Activated T-helper 1 cell treated with anti-CD3 and anti-CD28 coated beads, Interleukin-2, amount 50 U/mL, for 16 hours (primary cell): Measurements from ENCODE around the gene COLEC12.
"Not testable (repeated sequence)": the region's sequence is repeated elsewhere in the genome, so short reads cannot be mapped to it uniquely, and the experiment has no call there.

Experiments
- DNase-seq, 2 donors: peaks; one replicate each; pipeline ENCODE4 v3.0.0-alpha.2; 2020; ENCODE audit warnings: low read depth in 1 of 2, low spot score in 1 of 2

The COLEC12 gene

DNA sequence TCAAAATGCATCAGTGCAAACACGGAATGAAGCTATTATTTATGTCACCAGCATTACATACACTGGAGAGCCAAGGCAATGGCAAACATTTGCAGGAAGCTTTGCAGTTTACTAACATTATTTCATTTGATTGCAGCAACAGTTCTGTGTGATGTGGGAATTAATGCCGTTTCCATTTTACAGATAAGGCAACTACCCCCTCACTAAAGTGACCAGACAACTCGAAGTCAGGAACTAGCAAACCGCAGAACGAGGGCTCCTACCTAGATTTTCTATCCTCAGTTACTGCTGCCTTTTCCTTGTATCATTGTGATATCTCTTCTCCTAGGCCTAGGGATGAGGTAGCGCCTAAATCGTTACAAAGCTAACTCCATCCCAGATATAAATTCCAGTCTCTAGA, 85.5 kb downstream of the COLEC12 start:
- DNase-seq: no peak

DNA sequence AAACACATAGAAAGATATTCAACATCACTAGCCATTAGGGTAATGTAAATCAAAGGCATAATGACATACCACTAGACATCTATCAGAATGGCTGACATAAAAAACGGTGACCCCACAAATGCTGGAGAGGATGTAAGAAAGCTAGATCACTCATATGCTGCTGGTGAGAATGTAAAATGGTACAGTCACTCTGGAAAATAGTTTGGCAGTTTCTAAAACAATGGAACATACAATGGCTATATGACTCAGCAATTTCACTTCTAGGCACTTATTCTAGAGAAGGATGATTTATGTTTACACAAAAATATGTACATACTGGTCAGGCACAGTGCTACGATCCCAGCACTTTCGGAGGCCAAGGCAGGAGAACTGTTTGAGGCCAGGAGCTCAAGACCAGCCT, 87.3 kb downstream of the COLEC12 start:
- no peak for DNase-seq

DNA sequence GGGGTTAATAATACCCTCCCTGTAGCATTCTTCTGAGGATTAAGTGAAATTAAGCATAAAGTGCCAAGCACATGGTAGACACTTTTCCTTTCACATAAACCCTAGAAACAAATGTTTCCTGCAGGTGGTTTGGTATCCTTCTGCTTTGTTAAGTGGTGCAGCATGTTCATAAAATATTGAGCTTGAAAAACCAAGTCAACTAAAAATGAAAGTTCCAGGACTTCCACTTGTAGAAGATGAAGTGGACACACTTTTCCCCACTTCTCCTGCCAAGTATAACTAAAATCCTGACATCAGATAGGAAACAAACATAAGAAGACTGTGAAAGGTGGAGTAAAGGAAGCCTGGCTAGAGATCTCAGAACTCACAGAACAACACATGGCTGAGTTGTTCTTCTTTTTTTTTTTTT, 90.5 kb downstream of the COLEC12 start:
- no peak for DNase-seq

DNA sequence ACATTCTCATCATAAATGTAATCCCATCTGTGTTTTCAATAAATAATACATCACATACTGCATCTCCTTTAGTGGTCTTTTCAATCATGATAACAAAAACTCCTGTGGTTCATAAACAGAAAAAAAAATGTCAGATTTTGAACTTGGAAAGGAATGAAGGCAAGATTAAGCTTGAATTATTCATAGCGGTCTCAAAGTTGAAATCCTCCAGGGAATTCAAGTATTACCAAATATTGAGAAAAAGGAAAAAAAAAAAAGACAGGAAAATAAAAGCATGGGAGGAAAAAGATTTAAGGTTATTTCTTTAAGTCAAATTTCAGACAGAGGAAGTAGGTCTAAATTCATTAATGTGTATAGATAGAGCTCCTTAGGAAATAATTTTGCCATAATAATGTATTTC, 92.1 kb downstream of the COLEC12 start:
- DNase-seq: no peak

DNA sequence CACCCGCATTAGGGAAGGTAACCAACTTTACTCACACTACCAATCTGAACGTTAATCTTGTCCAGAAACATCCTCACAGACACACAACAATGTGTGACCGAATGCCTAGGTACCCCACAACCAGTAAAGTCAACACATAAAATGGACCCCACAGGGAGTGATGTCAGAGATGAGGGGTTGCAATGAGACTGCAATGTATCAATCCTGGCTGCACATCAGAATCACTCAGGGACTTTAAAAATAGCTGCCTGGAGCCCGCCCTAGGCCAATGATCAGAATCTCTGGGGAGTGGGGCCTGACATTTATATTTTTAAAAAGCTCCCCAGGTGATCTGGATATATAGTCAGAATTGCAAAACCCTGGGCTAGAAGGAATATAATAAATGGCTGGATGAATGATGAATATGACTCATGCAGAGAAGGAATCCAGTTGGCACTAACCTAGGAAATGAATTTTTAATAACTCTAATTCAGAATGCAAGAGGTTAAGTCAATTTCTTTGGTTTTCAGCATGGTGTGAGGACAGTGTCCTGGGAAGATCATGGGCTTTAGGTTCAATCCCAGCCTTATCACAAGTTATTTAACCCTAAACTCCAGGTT, 92.8 kb downstream of the COLEC12 start:
- DNase-seq: no peak

DNA sequence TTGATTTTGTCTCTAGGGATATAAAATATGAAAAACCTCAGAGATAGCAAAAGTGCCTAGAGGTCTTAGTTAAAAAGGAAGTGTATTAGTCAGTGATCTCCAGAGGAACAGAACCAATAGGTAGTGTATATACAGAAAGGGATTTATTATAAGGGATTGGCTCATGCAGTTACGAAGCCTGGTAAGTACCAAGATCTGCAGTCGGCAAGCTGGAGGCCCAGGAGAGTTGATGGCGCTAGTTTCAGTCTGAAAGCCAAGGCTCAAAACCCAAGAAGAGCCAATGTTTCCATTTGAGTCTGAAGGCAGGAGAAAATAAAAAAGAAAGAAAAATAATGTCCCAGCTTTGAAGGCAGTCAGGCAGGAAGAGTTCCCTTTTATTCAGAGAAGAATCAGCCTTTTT, 93.3 kb downstream of the COLEC12 start:
- no peak for DNase-seq

DNA sequence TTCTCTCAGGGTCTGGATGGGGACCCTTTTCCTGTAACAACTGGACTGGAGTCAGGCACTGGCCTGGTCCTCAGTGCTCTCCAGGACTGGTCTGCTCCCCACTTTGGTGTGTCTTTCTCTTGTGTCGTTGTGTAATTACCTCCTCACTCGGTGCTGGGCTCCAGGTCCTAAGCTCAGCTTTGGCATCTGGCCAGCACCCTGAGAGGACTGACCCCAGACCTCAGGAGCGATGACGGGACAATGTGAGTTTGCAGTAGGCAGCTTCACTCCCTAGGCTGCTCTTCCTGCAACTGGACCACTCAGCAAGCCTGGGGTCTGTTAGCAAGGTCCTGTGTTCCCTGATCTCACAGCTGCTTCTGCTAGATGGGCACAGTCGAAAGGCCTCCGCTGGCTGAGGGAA, 93.8 kb downstream of the COLEC12 start:
- no peak for DNase-seq

DNA sequence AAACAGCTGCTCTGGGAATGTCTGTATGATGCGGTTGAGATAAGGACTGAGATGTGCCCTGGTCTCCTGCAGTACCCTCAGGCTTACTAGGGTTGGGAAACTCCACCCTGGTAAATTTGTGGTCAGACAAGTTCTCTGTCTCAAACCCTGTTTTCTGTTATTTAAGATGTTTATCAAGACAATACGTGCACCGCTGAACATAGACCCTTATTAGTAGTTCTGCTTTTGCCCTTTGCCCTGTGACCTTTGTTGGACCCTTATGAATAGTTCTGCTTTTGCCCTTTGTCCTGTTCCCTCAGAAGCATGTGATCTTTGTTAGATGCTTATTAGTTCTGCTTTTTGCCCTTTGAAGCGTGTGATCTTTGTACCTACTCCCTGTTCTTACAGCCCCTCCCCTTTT, 95.5 kb downstream of the COLEC12 start:
- DNase-seq: not testable (repeated sequence)

DNA sequence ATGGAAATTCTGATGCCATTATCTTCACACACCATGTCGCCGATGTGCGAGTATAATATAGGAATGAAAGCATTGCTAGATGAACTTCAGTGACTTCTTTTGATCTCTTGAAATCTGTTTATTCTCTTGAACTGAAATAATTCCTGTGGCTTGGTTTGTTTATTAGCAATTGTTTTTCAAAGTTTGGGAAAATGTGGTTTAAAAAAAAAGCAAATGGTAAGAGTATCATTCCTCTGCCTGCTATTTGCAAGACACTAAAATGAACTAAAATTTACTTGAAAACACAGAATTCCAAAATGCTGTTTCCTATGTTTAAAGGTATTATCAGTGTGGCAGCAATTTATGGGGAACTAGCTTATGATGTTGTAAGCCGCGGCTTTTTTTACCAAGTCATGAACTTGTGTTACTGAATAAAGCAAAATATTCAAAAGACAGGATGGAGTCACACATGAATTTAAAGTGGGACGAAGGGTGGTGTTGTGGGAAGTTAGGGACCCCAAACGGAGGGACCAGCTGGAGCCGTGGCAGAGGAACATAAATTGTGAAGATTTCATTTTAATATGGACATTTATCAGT, 96.4 kb downstream of the COLEC12 start:
- DNase-seq: no peak

DNA sequence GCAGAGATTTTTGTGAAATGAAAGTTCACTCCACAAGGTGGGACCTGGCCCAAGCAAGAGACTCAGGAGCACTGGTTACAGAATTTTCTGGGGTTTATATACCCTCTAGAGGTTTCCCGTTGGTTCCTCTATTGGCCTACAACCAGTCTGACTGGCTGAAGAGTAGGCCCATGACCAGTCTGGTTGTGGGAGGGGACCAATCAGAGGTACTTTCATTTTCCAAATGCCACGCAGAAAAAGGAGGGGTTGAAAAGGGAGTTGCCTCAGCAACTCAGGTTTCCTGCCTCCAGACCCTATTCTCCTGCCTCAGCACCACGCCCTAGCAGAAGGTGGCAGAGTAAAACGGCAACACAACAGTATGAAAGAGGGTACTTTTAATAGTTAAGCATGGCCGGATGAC, 98.4 kb downstream of the COLEC12 start:
- DNase-seq: no peak

DNA sequence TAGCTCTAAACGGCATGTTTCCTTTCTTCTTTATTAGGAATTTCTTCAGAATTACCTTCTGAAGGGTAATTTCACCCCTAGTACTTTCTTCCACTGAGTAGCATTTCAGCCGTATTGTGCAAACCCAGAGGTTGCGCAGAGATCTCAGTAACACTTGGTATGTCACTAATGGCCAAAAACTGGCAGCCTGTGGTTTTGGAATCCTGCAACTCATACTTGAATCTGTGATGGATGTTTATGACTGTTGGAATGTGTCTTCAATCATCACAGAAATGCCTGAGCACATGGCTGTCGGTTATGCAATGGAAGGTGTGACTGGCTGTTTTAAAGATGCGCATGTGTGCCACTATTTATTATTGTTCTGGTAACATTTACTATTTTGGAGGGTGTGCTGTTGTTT, 100.0 kb downstream of the COLEC12 start:
- DNase-seq: no peak

DNA sequence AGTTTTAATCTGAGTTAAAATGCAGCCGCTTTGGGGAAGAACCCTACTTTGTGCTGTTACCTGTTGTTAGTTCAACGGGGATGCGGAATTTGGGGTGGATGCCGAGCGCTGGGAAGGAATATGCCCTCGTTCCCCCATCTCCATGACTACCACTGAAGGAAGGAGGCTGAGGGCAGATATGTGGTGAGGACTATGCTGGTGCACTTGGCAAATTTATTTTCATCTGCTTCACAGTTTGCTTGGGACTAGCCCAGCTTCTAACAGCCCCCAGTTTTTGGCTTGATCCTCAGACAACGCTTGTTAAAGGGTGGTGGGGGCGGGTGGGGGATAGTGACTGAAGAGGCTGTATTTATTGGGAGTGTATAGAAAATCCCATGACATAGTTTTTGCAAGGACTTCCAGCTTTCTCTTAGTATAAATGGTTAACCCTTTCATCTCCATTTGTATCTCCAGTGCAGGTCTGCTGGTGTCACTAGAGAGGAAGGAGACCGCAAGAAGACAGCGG, 100.8 kb downstream of the COLEC12 start:
- no peak for DNase-seq

DNA sequence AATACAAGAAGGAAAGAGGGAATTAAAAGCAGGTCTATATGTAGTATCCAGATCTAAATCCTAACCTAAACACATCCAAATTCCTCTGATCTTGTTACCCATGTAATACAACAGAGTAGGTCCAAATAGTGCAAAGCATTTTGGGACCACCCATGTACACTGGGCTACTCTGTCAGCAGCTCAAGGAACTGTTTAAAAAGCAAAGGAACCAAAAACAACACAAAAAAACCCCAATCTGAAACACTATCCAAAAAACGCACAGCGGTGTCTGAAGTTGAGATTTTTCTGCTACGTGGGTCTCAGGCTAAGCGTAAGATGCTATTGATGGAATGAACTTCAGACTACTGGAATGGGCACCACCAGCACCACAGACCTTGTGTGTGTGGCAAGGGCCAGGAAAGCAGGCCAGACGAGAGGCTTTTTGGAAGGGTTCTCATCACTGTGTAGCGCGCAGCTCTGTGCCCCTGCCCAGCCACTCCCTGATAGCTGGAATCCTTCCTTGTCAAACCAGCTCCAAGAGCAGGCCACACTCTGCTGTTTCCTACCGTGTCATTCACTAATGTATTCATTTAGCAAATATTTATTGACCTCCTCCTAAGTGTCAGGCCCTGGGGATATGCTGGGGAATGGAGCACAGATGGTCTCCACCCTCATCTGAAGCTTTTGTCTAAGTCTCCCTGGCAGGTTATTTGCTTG, 101.4 kb downstream of the COLEC12 start:
- no peak for DNase-seq

DNA sequence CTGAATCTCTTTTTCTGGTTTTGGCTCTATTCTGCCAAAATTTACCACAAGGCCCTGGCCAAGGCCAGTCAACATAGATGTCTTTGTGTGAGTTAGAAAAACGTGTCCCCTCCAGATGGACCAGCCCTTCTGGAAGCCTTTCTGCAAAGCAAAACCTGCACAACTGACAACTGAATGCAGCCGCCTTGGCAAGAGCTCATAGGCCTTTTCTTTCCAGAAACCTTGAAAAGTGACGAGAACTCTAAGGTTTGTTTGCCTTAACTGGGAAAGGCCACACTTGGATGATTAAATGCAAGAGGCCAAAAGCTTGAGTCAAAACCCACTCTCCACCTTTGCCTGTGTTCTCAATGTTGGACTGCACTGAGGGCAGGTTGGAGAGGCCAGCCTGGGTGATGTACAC, 103.9 kb downstream of the COLEC12 start:
- DNase-seq: no peak

DNA sequence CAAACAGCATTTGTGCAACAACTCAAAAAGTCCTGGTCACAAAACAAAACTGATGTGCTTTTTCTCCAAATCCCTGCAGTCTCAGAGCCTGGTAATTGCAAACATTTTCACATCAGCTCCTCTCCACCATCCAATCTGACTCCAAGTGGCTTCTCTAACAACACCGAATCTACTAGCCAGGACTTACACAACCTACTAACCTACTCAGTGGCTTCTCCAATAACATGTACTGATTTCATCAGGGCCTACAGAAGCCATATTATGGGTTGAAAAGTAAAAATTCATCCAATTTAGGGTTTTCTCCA, 104.3 kb downstream of the COLEC12 start:
- DNase-seq: no peak

DNA sequence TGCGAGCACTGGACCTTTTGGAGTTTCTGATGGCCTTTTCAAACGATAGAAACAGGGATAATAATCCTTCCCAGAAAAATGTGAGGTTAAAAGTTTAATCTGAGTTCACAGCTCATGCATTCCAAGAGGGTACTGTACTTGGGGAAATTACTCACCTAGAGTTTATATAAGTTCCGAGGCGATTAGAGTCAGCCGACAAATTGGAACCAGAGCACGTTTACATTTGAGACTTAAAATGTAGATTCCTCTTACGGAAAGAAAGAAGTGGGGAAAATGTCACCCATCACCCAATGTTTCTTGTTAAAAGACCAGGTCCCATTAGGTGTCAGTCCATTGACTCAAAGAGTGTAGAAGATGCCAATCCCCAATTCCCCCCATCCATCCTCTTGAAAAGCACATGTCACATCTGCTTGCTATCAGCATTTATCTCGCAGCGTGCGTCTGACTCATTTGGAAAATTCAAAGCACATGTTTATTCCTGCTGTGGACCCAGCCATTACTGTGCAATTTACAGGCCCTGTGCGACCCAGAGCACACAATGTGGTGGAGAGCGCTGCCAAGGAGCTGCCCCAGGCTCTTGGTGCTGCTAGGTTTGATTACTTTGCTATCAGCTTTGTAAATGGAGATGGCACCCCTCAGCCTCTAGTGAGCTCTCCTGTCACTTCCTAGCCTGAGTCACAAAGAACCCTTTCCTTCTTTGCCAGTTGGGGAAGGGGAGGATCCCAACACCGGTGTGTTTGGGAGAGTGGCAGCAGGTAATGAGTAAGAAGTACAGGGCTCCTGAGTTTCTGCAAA, 104.8 kb downstream of the COLEC12 start:
- DNase-seq: no peak

DNA sequence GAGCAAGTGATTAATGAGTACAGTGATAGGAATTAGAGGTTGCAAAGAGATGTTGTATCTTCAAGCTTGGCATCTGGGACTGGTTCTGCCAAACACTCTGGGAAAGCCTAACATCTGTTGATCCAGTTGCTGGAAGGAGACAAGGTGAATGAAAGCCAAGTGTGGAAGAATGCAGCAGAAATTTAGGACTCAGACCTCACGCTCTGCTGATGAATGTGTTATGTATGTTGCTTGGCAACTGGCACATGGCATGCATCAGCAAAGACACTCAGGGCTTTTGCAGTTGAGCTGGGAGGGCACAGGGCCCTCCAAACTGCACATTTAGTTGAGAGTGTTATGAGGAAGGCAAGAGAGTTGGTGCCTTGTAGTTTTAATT, 105.5 kb downstream of the COLEC12 start:
- DNase-seq: no peak

DNA sequence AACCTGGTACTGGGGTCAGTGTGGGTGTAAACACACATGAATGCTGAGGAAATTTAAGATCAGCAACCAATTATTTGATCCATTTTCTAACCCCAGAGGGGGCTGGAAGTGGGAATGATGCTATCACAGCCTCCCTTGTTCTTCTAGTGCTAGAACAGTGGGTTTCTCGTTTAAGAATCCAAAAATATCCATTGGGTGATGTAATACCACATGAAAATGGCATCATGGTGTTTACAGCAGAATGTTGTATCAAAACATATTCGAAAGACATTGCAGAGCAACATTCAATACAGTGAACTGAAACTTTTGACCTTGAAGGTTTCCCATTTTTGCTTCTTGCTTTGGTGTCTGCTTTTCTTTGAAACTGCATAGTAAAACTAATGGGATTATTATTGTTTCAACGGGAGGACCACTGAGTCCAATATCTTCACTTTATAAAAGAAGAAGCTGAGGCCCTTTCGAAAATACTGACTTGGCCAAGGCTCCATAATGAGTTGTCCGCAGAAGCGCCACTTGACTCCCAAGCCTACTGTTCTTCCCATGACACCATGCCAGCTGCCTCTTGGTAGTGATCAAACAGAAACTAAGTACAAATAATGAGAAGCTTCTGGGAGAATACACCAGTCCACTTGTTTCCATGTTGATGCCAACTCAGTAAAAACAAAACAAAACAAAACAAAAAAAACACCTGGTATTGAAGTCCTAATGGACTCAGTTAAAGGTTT, 106.1 kb downstream of the COLEC12 start:
- DNase-seq: no peak

DNA sequence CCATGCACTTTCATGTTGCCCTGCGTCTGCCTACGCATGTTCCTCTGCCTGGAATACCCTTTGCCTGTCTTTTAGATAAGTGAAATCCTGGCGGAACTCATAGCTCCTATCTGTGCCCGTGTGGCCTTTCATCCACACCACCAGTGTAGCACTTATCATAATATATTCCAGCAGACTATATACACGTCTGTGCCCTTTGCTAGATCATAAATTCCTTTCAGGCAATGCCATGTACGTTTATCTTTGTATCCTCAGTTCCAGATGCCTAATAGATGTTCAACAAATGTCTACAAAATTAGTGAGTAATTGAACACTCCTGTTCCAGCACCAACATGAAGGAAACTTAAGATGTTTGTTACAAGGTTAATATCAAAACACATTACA, 106.9 kb downstream of the COLEC12 start:
- DNase-seq: no peak

DNA sequence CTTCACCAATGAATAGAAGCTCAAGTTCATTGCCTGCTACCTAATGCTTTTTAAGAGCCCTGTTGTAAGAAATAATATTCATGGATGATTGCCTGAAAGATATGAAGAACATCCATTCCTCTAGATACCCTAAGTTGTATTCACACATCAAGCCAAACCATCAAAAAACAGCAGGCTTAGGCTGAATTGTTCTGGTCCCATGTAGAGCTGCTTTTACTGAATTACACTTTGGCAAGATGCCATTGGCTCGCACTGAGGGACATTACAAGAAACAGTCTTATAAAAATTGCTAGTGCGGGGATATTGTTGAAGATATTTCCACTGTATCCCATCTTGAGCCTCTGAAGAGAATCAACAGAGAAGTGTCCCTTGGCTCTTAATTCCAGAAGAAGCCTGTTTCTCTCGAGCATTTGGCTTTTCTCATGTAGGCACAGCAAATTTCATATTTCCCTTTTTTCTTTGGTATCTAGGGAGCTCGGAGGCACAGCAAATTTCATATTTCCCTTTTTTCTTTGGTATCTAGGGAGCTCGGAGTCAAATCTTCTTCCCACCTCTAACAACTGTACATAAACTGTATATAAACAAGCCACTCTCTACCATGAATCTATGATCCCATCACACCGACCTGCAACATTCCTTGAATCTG, 107.5 kb downstream of the COLEC12 start:
- DNase-seq: no peak
